Measurements from ENCODE around the gene CATSPERB. TPM values are rescaled to one million over a fixed set of nuclear protein-coding genes. Genes with fewer than 3 reads are reported as not detected.

CATSPERB gene
- total and polyA plus RNA-seq, 2 experiments from 2014 or later, result 0.27 to 0.38 TPM

DNA sequence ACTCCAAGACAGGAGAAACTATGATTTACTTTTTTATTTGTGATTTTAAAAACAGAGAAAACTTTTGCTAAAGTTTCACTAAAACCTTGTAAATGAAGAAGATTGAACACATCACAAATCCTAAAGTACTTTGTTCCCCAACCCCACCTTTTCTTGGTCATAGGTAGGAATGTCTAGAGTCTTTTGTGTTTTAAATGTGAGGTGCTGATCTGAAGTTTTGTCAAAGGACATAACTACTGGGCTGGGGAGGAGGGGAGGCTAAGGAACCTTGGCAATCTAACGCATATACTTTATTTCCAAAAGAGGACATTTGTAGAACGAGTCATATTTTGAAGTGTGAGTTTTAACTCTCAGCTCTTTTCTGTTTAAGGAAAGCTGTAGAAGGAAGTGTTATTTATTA lies 37.2 kb downstream of the CATSPERB start (continued):
- TF ChIP-seq, protein P1, sequence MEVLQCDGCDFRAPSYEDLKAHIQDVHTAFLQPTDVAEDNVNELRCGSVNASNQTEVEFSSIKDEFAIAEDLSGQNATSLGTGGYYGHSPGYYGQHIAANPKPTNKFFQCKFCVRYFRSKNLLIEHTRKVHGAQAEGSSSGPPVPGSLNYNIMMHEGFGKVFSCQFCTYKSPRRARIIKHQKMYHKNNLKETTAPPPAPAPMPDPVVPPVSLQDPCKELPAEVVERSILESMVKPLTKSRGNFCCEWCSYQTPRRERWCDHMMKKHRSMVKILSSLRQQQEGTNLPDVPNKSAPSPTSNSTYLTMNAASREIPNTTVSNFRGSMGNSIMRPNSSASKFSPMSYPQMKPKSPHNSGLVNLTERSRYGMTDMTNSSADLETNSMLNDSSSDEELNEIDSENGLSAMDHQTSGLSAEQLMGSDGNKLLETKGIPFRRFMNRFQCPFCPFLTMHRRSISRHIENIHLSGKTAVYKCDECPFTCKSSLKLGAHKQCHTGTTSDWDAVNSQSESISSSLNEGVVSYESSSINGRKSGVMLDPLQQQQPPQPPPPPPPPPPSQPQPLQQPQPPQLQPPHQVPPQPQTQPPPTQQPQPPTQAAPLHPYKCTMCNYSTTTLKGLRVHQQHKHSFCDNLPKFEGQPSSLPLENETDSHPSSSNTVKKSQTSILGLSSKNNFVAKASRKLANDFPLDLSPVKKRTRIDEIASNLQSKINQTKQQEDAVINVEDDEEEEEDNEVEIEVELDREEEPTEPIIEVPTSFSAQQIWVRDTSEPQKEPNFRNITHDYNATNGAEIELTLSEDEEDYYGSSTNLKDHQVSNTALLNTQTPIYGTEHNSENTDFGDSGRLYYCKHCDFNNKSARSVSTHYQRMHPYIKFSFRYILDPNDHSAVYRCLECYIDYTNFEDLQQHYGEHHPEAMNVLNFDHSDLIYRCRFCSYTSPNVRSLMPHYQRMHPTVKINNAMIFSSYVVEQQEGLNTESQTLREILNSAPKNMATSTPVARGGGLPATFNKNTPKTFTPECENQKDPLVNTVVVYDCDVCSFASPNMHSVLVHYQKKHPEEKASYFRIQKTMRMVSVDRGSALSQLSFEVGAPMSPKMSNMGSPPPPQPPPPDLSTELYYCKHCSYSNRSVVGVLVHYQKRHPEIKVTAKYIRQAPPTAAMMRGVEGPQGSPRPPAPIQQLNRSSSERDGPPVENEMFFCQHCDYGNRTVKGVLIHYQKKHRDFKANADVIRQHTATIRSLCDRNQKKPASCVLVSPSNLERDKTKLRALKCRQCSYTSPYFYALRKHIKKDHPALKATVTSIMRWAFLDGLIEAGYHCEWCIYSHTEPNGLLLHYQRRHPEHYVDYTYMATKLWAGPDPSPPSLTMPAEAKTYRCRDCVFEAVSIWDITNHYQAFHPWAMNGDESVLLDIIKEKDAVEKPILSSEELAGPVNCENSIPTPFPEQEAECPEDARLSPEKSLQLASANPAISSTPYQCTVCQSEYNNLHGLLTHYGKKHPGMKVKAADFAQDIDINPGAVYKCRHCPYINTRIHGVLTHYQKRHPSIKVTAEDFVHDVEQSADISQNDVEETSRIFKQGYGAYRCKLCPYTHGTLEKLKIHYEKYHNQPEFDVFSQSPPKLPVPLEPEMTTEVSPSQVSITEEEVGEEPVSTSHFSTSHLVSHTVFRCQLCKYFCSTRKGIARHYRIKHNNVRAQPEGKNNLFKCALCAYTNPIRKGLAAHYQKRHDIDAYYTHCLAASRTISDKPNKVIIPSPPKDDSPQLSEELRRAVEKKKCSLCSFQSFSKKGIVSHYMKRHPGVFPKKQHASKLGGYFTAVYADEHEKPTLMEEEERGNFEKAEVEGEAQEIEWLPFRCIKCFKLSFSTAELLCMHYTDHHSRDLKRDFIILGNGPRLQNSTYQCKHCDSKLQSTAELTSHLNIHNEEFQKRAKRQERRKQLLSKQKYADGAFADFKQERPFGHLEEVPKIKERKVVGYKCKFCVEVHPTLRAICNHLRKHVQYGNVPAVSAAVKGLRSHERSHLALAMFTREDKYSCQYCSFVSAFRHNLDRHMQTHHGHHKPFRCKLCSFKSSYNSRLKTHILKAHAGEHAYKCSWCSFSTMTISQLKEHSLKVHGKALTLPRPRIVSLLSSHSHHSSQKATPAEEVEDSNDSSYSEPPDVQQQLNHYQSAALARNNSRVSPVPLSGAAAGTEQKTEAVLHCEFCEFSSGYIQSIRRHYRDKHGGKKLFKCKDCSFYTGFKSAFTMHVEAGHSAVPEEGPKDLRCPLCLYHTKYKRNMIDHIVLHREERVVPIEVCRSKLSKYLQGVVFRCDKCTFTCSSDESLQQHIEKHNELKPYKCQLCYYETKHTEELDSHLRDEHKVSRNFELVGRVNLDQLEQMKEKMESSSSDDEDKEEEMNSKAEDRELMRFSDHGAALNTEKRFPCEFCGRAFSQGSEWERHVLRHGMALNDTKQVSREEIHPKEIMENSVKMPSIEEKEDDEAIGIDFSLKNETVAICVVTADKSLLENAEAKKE (CRISPR knock-in tag; IDR thresholded peaks at IDR 0.05), result no peak
- no peak for TF ChIP-seq POLR2AphosphoS5 (IDR thresholded peaks at IDR 0.05; ENCODE audit: low read depth)
- TF ChIP-seq, protein P2, sequence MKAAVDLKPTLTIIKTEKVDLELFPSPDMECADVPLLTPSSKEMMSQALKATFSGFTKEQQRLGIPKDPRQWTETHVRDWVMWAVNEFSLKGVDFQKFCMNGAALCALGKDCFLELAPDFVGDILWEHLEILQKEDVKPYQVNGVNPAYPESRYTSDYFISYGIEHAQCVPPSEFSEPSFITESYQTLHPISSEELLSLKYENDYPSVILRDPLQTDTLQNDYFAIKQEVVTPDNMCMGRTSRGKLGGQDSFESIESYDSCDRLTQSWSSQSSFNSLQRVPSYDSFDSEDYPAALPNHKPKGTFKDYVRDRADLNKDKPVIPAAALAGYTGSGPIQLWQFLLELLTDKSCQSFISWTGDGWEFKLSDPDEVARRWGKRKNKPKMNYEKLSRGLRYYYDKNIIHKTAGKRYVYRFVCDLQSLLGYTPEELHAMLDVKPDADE (IDR thresholded peaks at IDR 0.05), result no peak

DNA sequence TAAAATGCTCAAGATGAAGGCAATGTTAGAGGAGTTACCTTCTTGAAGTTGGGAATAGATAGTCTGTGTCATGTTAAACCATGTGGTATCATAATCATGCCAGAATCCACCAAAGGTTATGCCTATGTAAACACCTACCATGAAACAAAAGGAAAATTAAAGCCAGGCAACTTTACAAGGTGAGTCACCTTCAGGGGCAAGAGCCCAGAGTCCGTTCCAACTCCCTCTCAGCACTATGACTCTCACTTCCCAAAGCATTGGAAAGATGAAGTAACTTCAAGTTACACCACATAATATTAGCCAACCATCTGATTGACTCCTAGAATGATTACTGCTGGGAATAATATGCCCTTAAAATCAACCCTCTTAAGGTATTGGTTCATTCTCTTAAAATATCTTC lies 38.5 kb downstream of the CATSPERB start:
- H2AFZ ChIP-seq, result peak overlapping the region; percentile 21; the same call in 1 of the 2 replicates
- no peaks in the 10 kb centered on the region for H4K20me1 ChIP-seq (replicated peaks; ENCODE audit: insufficient read depth)
- H3K9me3 Mint-ChIP-seq, result peaks cover 13% of the 10 kb centered on the region; the same call in 2 of the 3 replicates
- H3K36me3 ChIP-seq (ENCODE audit: insufficient read depth), result no peaks in the 10 kb centered on the region
- H3K4me3 ChIP-seq, result no peak overlapping the region
- H3K27me3 Mint-ChIP-seq (ENCODE audit: insufficient read depth, low read depth, poor library complexity), result no peaks in the 10 kb centered on the region
- DNase-seq (ENCODE audit: low spot score), result no peak
- H3K4me3 Mint-ChIP-seq, result no peak overlapping the region
- peaks cover 4% of the 10 kb centered on the region; the same call in 2 of the 3 replicates for H3K4me1 Mint-ChIP-seq
- no peak overlapping the region for H3K4me2 ChIP-seq
- peaks cover 3% of the 10 kb centered on the region; the same call in 1 of the 2 replicates for H3K4me1 ChIP-seq (ENCODE audit: insufficient read depth)
- H3K27me3 ChIP-seq (ENCODE audit: insufficient read depth), result no peaks in the 10 kb centered on the region
- H3K36me3 Mint-ChIP-seq (ENCODE audit: low read depth), result peaks cover 4% of the 10 kb centered on the region; the same call in 1 of the 3 replicates
- H3F3A ChIP-seq (replicated peaks; ENCODE audit: low read depth), result no peaks in the 10 kb centered on the region
- H3K79me2 ChIP-seq (replicated peaks; ENCODE audit: insufficient read depth), result no peaks in the 10 kb centered on the region
- ATAC-seq, result no peak
- no peak overlapping the region for H3K27ac Mint-ChIP-seq
- no peaks in the 10 kb centered on the region for H3K9me2 ChIP-seq (ENCODE audit: insufficient read depth)
- H3K27ac ChIP-seq (ENCODE audit: low read depth), result no peak overlapping the region
- TF ChIP-seq, protein P3, sequence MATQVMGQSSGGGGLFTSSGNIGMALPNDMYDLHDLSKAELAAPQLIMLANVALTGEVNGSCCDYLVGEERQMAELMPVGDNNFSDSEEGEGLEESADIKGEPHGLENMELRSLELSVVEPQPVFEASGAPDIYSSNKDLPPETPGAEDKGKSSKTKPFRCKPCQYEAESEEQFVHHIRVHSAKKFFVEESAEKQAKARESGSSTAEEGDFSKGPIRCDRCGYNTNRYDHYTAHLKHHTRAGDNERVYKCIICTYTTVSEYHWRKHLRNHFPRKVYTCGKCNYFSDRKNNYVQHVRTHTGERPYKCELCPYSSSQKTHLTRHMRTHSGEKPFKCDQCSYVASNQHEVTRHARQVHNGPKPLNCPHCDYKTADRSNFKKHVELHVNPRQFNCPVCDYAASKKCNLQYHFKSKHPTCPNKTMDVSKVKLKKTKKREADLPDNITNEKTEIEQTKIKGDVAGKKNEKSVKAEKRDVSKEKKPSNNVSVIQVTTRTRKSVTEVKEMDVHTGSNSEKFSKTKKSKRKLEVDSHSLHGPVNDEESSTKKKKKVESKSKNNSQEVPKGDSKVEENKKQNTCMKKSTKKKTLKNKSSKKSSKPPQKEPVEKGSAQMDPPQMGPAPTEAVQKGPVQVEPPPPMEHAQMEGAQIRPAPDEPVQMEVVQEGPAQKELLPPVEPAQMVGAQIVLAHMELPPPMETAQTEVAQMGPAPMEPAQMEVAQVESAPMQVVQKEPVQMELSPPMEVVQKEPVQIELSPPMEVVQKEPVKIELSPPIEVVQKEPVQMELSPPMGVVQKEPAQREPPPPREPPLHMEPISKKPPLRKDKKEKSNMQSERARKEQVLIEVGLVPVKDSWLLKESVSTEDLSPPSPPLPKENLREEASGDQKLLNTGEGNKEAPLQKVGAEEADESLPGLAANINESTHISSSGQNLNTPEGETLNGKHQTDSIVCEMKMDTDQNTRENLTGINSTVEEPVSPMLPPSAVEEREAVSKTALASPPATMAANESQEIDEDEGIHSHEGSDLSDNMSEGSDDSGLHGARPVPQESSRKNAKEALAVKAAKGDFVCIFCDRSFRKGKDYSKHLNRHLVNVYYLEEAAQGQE (IDR thresholded peaks at IDR 0.05; ENCODE audit: unreplicated experiment), result no peak
- TF ChIP-seq EZH2 (IDR thresholded peaks at IDR 0.05; ENCODE audit: low read depth, unreplicated experiment) (no peak), JUNB (IDR thresholded peaks at IDR 0.05; ENCODE audit: unreplicated experiment) (no peak), ZNF331 (CRISPR knock-in tag; IDR thresholded peaks at IDR 0.05; ENCODE audit: low read depth) (no peak), CREB1 (CRISPR knock-in tag; IDR thresholded peaks at IDR 0.05; ENCODE audit: low read depth) (no peak), NANOG (IDR thresholded peaks at IDR 0.05; ENCODE audit: borderline replicate concordance) (no peak), EZH2phosphoT487 (IDR thresholded peaks at IDR 0.05; ENCODE audit: unreplicated experiment) (no peak)
- TF ChIP-seq, protein P4, sequence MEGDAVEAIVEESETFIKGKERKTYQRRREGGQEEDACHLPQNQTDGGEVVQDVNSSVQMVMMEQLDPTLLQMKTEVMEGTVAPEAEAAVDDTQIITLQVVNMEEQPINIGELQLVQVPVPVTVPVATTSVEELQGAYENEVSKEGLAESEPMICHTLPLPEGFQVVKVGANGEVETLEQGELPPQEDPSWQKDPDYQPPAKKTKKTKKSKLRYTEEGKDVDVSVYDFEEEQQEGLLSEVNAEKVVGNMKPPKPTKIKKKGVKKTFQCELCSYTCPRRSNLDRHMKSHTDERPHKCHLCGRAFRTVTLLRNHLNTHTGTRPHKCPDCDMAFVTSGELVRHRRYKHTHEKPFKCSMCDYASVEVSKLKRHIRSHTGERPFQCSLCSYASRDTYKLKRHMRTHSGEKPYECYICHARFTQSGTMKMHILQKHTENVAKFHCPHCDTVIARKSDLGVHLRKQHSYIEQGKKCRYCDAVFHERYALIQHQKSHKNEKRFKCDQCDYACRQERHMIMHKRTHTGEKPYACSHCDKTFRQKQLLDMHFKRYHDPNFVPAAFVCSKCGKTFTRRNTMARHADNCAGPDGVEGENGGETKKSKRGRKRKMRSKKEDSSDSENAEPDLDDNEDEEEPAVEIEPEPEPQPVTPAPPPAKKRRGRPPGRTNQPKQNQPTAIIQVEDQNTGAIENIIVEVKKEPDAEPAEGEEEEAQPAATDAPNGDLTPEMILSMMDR (conservative IDR thresholded peaks at IDR 0.05; ENCODE audit: low read depth in 2 of 2), result no peak

All from GM23338 (cell line).